HCT116 (cell line): ENCODE results near the gene USP28. TPM values are rescaled to one million over a fixed set of nuclear protein-coding genes. Genes with fewer than 3 reads are reported as not detected.

Experiments
- ATAC-seq: fragments of 200-7000 bp; cut with Tn5 transposase; 2 replicates; pipeline ENCODE4 v1.9.1; 2020; ENCODE audit warnings: mild to moderate bottlenecking, moderate library complexity
- BruUV-seq: library from RNA; stranded (reverse); fragments of 400-500 nt; replicated peaks from 2 replicates; lab custom pipeline; 2021; lab: Mats Ljungman, UMichigan
- CTCF ChIA-PET: fragments of 300-600 bp; sonication (Branson Sonifier 250); formaldehyde crosslinking; loops from one replicate; lab custom pipeline; 2021; ENCODE audit warnings: antibody characterized with exemption; lab: Charles Lee
- POLR2A ChIA-PET: fragments of 300-600, 350-600 bp; sonication (Branson Sonifier 250); formaldehyde crosslinking; loops from one replicate; lab custom pipeline; 2021; ENCODE audit warnings: antibody characterized with exemption; lab: Charles Lee
- RAD21 ChIA-PET, 2 experiments: fragments of 300-600 bp; sonication (Branson Sonifier 250); formaldehyde crosslinking; loops; one replicate each; lab custom pipeline; 2023; ENCODE audit warnings: low total read pairs in 2 of 2; ENCODE audit not compliant: uncharacterized antibody in 2 of 2, unreplicated experiment in 2 of 2, low non-redundant PET in 1 of 2; lab: Charles Lee
- DNase-seq: peaks from one replicate; pipeline ENCODE4 v3.0.0-alpha.2; 2010; ENCODE audit warnings: low read depth, low spot score
- H2AFZ ChIP-seq: fragments of 200-600 bp; shearing (Covaris generic), sonication (generic); 2 replicates; pipeline ENCODE4 v1.6.1; 2017; ENCODE audit warnings: low read depth, mixed run types, mixed read lengths, antibody characterized with exemption, low read length; ENCODE audit not compliant: poor library complexity, severe bottlenecking
- H3K27ac ChIP-seq: 2 replicates; pipeline ENCODE4 v1.5.1; 2012; ENCODE audit warnings: low read depth, low read length
- H3K27me3 ChIP-seq: fragments of 200-600 bp; sonication (generic); 2 replicates; pipeline ENCODE4 v1.6.1; 2016; ENCODE audit warnings: mixed run types, low read length, mixed read lengths; ENCODE audit not compliant: insufficient read depth
- H3K36me3 ChIP-seq, 2 experiments: fragments of 200-500 bp in 1 of 2; fragments of 200-600 bp in 1 of 2; sonication (Bioruptor generic) in 1 of 2; sonication (generic) in 1 of 2; 2 replicates each; pipeline versions ENCODE4 v1.5.1 to v1.6.1; 2014 to 2016; ENCODE audit warnings: low read length in 2 of 2, inconsistent platforms in 1 of 2, mixed read lengths in 1 of 2, mixed run types in 1 of 2; ENCODE audit not compliant: insufficient read depth in 2 of 2, control insufficient read depth in 1 of 2
- H3K4me1 ChIP-seq, 2 experiments: fragments of 200-600 bp in 1 of 2; sonication (generic) in 1 of 2; 2 replicates each; pipeline versions ENCODE4 v1.5.1 to v1.6.1; 2012 to 2017; ENCODE audit warnings: low read length in 2 of 2, inconsistent platforms in 1 of 2, mild to moderate bottlenecking in 1 of 2, mixed read lengths in 1 of 2, mixed run types in 1 of 2, moderate library complexity in 1 of 2; ENCODE audit not compliant: insufficient read depth in 2 of 2, control insufficient read depth in 1 of 2
- H3K4me2 ChIP-seq: fragments of 200-600 bp; sonication (generic); 2 replicates; pipeline ENCODE4 v1.6.1; 2017; ENCODE audit warnings: mixed run types, low read length, mixed read lengths
- H3K4me3 ChIP-seq, 2 experiments: fragments of 200-600 bp in 1 of 2; sonication (generic) in 1 of 2; replicated peaks in 1 of 2; 2 replicates each; pipeline ENCODE4 v1.5.1; 2011 to 2016; ENCODE audit warnings: low read length in 2 of 2, control low read depth in 1 of 2, low read depth in 1 of 2, mild to moderate bottlenecking in 1 of 2, mixed read lengths in 1 of 2, mixed run types in 1 of 2
- H3K79me2 ChIP-seq: fragments of 200-600 bp; sonication (generic); 2 replicates; pipeline ENCODE4 v1.6.1; 2017; ENCODE audit warnings: mild to moderate bottlenecking, mixed run types, low read length, moderate library complexity, mixed read lengths; ENCODE audit not compliant: insufficient read depth
- H3K9ac ChIP-seq: fragments of 200-600 bp; sonication (generic); 2 replicates; pipeline ENCODE4 v1.6.1; 2016; ENCODE audit warnings: low read length, mixed read lengths
- H3K9me2 ChIP-seq: fragments of 200-600 bp; sonication (generic), shearing (Covaris generic); 2 replicates; pipeline ENCODE4 v1.6.1; 2017; ENCODE audit warnings: mixed run types, mild to moderate bottlenecking, moderate library complexity; ENCODE audit not compliant: insufficient read depth
- H3K9me3 ChIP-seq, 2 experiments: fragments of 200-500 bp in 1 of 2; fragments of 200-600 bp in 1 of 2; sonication (Bioruptor generic) in 1 of 2; sonication (generic) in 1 of 2; 2 replicates each; pipeline ENCODE4 v1.6.1; 2014 to 2017; ENCODE audit warnings: low read length in 2 of 2, mixed read lengths in 2 of 2, inconsistent platforms in 1 of 2, low read depth in 1 of 2, mild to moderate bottlenecking in 1 of 2, mixed run types in 1 of 2, moderate library complexity in 1 of 2; ENCODE audit not compliant: control insufficient read depth in 1 of 2, insufficient read depth in 1 of 2
- H4K20me1 ChIP-seq: fragments of 200-600 bp; sonication (generic), shearing (Covaris generic); 2 replicates; pipeline ENCODE4 v1.6.1; 2017; ENCODE audit warnings: mixed run types, mild to moderate bottlenecking, moderate library complexity; ENCODE audit not compliant: insufficient read depth
- CEBPB ChIP-seq: IDR thresholded peaks from 2 replicates; pipeline ENCODE4 v1.6.1; 2012; ENCODE audit warnings: low read depth
- EGR1 ChIP-seq: IDR thresholded peaks from 2 replicates; pipeline ENCODE4 v1.6.1; 2012; ENCODE audit warnings: low read depth
- ELF1 ChIP-seq: IDR thresholded peaks from 2 replicates; pipeline ENCODE4 v1.6.1; 2012; ENCODE audit warnings: low read depth, borderline replicate concordance
- EZH2phosphoT487 ChIP-seq: fragments of 200-600 bp; IDR thresholded peaks from 2 replicates; pipeline ENCODE4 v1.6.1; 2018; ENCODE audit warnings: antibody characterized with exemption, borderline replicate concordance
- FOSL1 ChIP-seq: IDR thresholded peaks from 2 replicates; pipeline ENCODE4 v1.6.1; 2012; ENCODE audit warnings: low read depth
- JUND ChIP-seq: IDR thresholded peaks from 2 replicates; pipeline ENCODE4 v1.6.1; 2012
- POLR2AphosphoS5 ChIP-seq: IDR thresholded peaks from 2 replicates; pipeline ENCODE4 v1.6.1; 2011; ENCODE audit warnings: mild to moderate bottlenecking, low read depth, low read length, moderate library complexity
- SRF ChIP-seq: IDR thresholded peaks from 2 replicates; pipeline ENCODE4 v1.6.1; 2012; ENCODE audit warnings: low read depth
- YY1 ChIP-seq: IDR thresholded peaks from 2 replicates; pipeline ENCODE4 v1.6.1; 2011; ENCODE audit warnings: low read length, low read depth, moderate library complexity, mild to moderate bottlenecking; ENCODE audit not compliant: insufficient replicate concordance; ENCODE audit errors: extremely low read depth
- ZFX ChIP-seq: fragments of 450-650 bp; IDR thresholded peaks from 2 replicates; pipeline ENCODE4 v1.6.1; 2017
- intact Hi-C: fragments of 100-400 bp; cut with micrococcal nuclease; formaldehyde crosslinking; loops from 2 replicates; pipeline ENCODE4 v1.10.0; 2022
- total RNA-seq: library from RNA; stranded (reverse); gene quantifications from one replicate; pipeline ENCODE4 v1.2.1, GENCODE V29; 2021; ENCODE audit not compliant: unreplicated experiment
- TF ChIP-seq, protein P1 (sequence below): IDR thresholded peaks from 2 replicates; pipeline ENCODE4 v1.6.1; 2012
- TF ChIP-seq, protein P2 (sequence below): IDR thresholded peaks from 2 replicates; pipeline ENCODE4 v1.6.1; 2012
- TF ChIP-seq, protein P3 (sequence below): IDR thresholded peaks from 2 replicates; pipeline ENCODE4 v1.6.1; 2012; ENCODE audit warnings: low read depth
- TF ChIP-seq, protein P4 (sequence below), 3 experiments: fragments of 200-600 bp in 1 of 3; sonication (generic) in 1 of 3; IDR thresholded peaks in 2 of 3; conservative IDR thresholded peaks in 1 of 3; 2 replicates each; pipeline ENCODE4 v1.5.1; 2012 to 2017; ENCODE audit warnings: low read depth in 2 of 3, low read length in 2 of 3, antibody characterized with exemption in 1 of 3, borderline replicate concordance in 1 of 3, control low read depth in 1 of 3, mild to moderate bottlenecking in 1 of 3, mixed read lengths in 1 of 3, mixed run types in 1 of 3, moderate library complexity in 1 of 3; ENCODE audit not compliant: insufficient read depth in 1 of 3

USP28 gene
- total RNA-seq, 1 experiment from 2014 or later = 23.5 TPM

DNA sequence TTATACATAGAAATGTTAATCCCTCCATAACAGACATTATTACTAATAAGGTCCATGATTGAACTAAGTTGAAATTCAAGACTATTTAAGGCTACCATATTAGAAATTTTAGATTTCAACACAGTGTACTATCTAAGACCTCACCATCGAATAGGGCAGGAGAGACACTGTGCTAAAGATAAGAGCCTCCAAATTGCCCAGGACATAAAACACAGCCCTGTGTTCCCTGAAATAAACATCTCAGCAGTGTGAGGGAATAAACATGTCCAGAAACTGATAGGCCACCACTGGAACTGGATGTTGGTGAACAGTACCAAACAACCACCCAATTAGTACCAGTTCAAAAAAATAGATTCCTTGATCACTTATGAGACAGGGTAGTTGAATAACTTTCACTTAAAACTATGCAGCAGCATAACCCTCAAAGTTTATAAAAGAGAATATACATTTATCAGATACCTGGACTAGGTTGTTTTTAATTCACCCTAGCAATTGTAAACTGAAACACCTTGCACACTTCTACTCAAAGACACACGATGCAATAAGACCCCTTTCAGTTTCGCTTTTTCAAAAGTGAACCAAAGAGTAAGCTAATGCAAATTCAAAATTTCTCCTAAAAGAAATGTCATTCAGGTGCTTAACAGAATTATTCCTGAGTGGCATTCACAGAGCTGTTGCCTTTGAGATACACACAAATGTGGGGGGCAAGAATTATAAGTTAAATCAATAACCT, 34.3 kb downstream of the USP28 start:
- TF ChIP-seq CEBPB = no peak
- no peak for TF ChIP-seq ELF1
- Histone ChIP-seq H3K4me1 (no peaks in the 10 kb centered on the region), H3K9ac (no peak overlapping the region), H3K4me2 (no peak overlapping the region), H3K36me3 (peaks cover 4 to 11% of the 10 kb centered on the region in 2 experiments; a peak in 2 of 4 replicates), H2AFZ (no peak overlapping the region), H3K27me3 (no peaks in the 10 kb centered on the region), H3K9me3 (no peaks in the 10 kb centered on the region), H3K9me2 (no peaks in the 10 kb centered on the region), H4K20me1 (no peaks in the 10 kb centered on the region), H3K27ac (no peak overlapping the region), H3K4me3 (no peak overlapping the region), H3K79me2 (peaks cover 7% of the 10 kb centered on the region; the same call in 1 of the 2 replicates)
- POLR2A ChIA-PET = no interaction called here
- RAD21 ChIA-PET = no interaction called here
- DNase-seq (no peak), ATAC-seq (no peak)
- no TSS peak for BruUV-seq
- intact Hi-C loops = no loop called here
- CTCF ChIA-PET = no interaction called here

- RAD21 ChIA-PET = no interaction called here
- no peak overlapping the region for H2AFZ ChIP-seq
- no peak overlapping the region for H3K4me2 ChIP-seq
- no peaks in the 10 kb centered on the region for H3K9me3 ChIP-seq
- ATAC-seq (no peak), DNase-seq (no peak)
- no peaks in the 10 kb centered on the region for H3K9me2 ChIP-seq
- no peak overlapping the region for H3K9ac ChIP-seq
- peaks cover 4 to 11% of the 10 kb centered on the region in 2 experiments; a peak in 2 of 4 replicates for H3K36me3 ChIP-seq
- H3K4me3 ChIP-seq = no peak overlapping the region
- intact Hi-C loops = no loop called here
- H3K79me2 ChIP-seq = no peaks in the 10 kb centered on the region
- no peaks in the 10 kb centered on the region for H3K27me3 ChIP-seq
- TF ChIP-seq, protein P1, sequence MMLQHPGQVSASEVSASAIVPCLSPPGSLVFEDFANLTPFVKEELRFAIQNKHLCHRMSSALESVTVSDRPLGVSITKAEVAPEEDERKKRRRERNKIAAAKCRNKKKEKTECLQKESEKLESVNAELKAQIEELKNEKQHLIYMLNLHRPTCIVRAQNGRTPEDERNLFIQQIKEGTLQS = no peak
- TF ChIP-seq, protein P2, sequence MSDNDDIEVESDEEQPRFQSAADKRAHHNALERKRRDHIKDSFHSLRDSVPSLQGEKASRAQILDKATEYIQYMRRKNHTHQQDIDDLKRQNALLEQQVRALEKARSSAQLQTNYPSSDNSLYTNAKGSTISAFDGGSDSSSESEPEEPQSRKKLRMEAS = no peak
- TF ChIP-seq YY1 (no peak), EGR1 (no peak), FOSL1 (no peak), CEBPB (no peak), POLR2AphosphoS5 (no peak), EZH2phosphoT487 (no peak), ZFX (no peak), JUND (no peak), SRF (no peak)
- TF ChIP-seq, protein P3, sequence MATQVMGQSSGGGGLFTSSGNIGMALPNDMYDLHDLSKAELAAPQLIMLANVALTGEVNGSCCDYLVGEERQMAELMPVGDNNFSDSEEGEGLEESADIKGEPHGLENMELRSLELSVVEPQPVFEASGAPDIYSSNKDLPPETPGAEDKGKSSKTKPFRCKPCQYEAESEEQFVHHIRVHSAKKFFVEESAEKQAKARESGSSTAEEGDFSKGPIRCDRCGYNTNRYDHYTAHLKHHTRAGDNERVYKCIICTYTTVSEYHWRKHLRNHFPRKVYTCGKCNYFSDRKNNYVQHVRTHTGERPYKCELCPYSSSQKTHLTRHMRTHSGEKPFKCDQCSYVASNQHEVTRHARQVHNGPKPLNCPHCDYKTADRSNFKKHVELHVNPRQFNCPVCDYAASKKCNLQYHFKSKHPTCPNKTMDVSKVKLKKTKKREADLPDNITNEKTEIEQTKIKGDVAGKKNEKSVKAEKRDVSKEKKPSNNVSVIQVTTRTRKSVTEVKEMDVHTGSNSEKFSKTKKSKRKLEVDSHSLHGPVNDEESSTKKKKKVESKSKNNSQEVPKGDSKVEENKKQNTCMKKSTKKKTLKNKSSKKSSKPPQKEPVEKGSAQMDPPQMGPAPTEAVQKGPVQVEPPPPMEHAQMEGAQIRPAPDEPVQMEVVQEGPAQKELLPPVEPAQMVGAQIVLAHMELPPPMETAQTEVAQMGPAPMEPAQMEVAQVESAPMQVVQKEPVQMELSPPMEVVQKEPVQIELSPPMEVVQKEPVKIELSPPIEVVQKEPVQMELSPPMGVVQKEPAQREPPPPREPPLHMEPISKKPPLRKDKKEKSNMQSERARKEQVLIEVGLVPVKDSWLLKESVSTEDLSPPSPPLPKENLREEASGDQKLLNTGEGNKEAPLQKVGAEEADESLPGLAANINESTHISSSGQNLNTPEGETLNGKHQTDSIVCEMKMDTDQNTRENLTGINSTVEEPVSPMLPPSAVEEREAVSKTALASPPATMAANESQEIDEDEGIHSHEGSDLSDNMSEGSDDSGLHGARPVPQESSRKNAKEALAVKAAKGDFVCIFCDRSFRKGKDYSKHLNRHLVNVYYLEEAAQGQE = no peak
- TF ChIP-seq, protein P4, sequence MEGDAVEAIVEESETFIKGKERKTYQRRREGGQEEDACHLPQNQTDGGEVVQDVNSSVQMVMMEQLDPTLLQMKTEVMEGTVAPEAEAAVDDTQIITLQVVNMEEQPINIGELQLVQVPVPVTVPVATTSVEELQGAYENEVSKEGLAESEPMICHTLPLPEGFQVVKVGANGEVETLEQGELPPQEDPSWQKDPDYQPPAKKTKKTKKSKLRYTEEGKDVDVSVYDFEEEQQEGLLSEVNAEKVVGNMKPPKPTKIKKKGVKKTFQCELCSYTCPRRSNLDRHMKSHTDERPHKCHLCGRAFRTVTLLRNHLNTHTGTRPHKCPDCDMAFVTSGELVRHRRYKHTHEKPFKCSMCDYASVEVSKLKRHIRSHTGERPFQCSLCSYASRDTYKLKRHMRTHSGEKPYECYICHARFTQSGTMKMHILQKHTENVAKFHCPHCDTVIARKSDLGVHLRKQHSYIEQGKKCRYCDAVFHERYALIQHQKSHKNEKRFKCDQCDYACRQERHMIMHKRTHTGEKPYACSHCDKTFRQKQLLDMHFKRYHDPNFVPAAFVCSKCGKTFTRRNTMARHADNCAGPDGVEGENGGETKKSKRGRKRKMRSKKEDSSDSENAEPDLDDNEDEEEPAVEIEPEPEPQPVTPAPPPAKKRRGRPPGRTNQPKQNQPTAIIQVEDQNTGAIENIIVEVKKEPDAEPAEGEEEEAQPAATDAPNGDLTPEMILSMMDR (IDR thresholded peaks at IDR 0.05 in 2 of 3, conservative IDR thresholded peaks at IDR 0.05 in 1 of 3; ENCODE audit: borderline replicate concordance in 1 of 3, insufficient read depth in 1 of 3, low read depth in 2 of 3, low read length in 2 of 3) = no peak
- POLR2A ChIA-PET = no interaction called here
- CTCF ChIA-PET = no interaction called here
- no peak overlapping the region for H3K27ac ChIP-seq
- BruUV-seq = no TSS peak
- H3K4me1 ChIP-seq = no peaks in the 10 kb centered on the region
- no peaks in the 10 kb centered on the region for H4K20me1 ChIP-seq
Observed at GRCh38 chr11:113839842-113840241, 35.5 kb downstream of the USP28 start.
